Caki2 (cell line): ENCODE data around the gene PLEKHO2. TPM values are rescaled to one million over a fixed set of nuclear protein-coding genes. Genes with fewer than 3 reads are reported as not detected.
A peak's percentile ranks its signal among the peaks of the same experiment; 100 is the strongest.

Experiments
- DNase-seq: peaks from one replicate; pipeline ENCODE4 v3.0.0-alpha.2; 2015; ENCODE audit warnings: low read depth
- in situ Hi-C: cut with HindIII; loops from 2 replicates; pipeline ENCODE4 v1.10.0; 2016; ENCODE audit warnings: low sequenced_read_pairs, low pct_unique_long_range_greater_than_20kb, mixed read lengths
- total RNA-seq: library from RNA; depleted of rRNA; stranded (reverse); fragments of >200 nt; shearing (Covaris generic); gene quantifications from 2 replicates; pipeline ENCODE4 v1.2.3, GENCODE V29; 2014; ENCODE audit warnings: low replicate concordance; rRNA removed

PLEKHO2 gene
- total RNA-seq, 1 experiment from 2014 or later = 10.4 TPM

DNA sequence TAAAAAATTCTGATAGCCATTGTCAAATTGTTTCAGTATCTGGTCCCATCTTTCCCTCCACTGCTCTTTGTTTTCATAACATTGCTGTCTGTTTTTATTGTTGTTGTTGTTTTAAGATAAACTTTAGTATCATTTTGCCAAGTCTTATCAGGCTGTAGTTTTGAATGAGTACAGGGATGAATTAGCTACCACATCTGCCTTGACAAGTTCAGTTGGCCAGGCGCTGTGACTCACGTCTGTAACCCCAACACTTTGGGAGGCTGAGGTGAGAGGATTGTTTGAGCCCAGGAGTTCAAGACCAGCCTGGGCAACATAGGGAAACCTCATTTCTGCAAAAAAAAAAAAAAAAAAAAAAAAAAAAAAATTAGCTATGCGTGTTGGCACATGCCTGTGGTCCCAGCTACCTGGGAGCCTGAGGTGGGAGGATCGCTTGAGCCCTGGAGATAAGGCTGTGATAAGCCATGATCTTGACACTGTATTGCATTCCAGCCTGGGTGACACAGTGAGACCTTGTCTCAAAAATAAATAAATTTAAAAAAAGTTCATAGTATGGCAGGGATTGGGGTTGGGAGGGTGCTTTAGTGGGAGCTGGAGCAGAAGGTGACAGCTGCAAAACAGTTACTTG is 61.7 kb downstream of the PLEKHO2 start:
- in situ Hi-C loops = no loop called here
- no peak for DNase-seq

DNA sequence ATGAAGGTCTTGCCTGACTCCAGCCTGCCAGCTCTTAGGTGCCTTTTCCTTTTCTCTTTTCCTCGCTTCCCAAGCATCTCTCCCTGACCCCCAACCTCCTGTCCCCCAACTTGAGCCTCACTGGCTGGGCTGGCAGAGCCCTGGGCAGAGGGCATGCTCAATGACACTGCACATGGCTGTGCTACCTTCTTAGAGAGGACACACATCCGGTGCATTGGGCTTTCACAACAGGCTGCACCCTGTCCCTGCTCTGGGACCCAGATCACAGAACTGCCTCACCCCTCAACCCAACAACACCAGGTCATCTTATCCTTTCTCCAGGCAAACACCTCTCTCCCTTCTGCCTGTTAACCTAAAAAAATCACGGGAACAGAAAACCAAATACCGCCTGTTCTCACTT is 62.5 kb downstream of the PLEKHO2 start:
- in situ Hi-C loops = no loop called here
- no peak for DNase-seq

GRCh38 chr15:64905119-64905831 is 63.6 kb downstream of the PLEKHO2 start:
- DNase-seq = no peak
- in situ Hi-C loops = no loop called here

GRCh38 chr15:64905941-64906340 is 64.2 kb downstream of the PLEKHO2 start:
- in situ Hi-C loops = no loop called here
- DNase-seq = no peak

DNA sequence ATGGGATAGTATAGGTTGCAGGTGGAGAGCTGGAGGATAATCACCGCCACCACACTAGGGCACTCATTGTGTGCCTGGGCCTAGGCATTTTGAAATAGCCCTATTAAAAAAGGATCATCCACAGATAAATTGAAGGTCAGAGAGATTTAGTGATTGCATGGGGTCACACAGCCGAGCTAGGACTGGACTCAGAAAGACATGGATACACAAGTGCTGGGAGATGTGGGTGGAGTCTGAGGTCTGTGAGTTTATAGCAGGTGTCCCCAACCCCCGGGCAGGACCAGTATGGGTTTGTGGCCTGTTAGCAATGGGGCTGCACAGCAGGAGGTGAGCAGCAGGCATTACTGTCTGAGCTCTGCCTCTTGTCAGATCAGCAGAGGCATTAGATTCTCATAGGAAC is 64.7 kb downstream of the PLEKHO2 start:
- no peak for DNase-seq
- in situ Hi-C loops = no loop called here

GRCh38 chr15:64907991-64908390 is 66.3 kb downstream of the PLEKHO2 start:
- in situ Hi-C loops = no loop called here
- DNase-seq = no peak

- in situ Hi-C loops = no loop called here
- no peak for DNase-seq
These were observed 67.8 kb downstream of the PLEKHO2 start for GRCh38 chr15:64909546-64909945.

GRCh38 chr15:64911311-64912186 is 69.8 kb downstream of the PLEKHO2 start, which contains the start of gene ANKDD1A:
Gene ANKDD1A (plus strand): TSS chr15:64911902. CDS start chr15:64911931, 29 bp downstream.
- peak; percentile 63 for DNase-seq
- in situ Hi-C loops = no loop called here

GRCh38 chr15:64912379-64913325 is 70.9 kb downstream of the PLEKHO2 start:
- no peak for DNase-seq
- in situ Hi-C loops = no loop called here

DNA sequence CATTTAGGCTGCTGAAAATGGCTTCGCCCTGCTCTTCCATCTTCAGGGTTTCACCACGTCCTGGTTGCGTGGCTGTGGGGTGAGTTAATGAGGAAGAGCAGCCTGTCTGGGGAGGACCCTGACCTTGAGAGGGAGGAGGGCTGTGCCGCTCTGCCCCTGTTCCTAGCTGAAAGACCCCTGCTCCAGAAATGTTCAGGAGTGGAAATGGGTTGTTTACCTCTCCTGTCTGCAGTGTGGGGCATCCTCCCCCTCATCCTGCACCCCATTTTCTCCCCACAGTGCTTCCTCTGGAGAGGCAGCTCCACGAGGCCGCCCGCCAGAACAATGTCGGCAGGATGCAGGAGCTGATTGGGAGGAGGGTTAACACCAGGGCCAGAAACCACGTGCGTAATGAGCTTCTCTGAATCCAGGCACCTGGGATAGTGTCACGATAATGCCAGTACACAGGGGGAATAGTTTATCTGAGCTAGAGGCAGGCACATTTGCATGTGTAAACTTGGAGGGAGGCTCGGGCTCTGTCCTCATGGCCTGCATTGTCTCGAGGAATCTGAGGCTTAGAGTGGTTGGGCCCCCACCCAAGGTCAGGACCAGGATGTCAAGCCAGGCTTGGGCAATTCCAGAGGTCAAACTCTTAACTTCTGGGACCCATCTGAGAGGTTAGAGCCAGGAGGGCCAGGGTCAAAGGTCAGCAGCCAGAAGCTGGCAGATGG is 74.0 kb downstream of the PLEKHO2 start:
- in situ Hi-C loops = no loop called here

DNA sequence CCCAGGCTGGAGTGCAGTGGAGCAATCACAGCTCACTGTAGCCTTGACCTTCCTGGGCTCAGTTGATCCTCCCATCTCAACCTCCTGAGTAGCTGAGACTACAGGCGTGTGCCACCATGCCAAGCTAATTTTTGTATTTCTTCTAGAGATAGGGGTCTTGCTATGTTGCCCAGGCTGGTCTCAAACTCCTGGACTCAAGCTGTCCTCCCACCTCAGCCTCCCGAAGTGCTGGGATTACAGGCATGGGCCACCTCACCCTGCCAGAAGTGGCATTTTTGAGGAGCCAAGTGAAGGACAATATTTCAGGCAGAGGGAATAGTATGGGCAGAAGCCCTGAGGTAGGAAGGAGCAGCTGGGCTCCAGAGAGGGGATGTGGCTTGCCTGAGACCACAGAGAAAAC is 74.7 kb downstream of the PLEKHO2 start:
- in situ Hi-C loops = no loop called here
- no peak for DNase-seq

More for the DNA sequence above, 74.0 kb downstream of the PLEKHO2 start:
- no peak for DNase-seq

GRCh38 chr15:64917211-64917610 is 75.5 kb downstream of the PLEKHO2 start:
- no peak for DNase-seq
- in situ Hi-C loops = no loop called here

Other genes starting within 250 kb of the PLEKHO2 start
- not detected in 2 replicates for gene RBPMS2, start 66.3 kb upstream of the PLEKHO2 start, total RNA-seq
- gene PIF1, start 16.3 kb upstream of the PLEKHO2 start, total RNA-seq = 13.6 and 17.0 TPM in 2 replicates
- 2.2 and 2.5 TPM in 2 replicates for gene ANKDD1A, start 70.0 kb downstream of the PLEKHO2 start, total RNA-seq
- gene SPG21, start 148.0 kb downstream of the PLEKHO2 start, total RNA-seq = 74.7 and 93.8 TPM in 2 replicates
- 23.6 and 28.2 TPM in 2 replicates for gene MTFMT, start 187.7 kb downstream of the PLEKHO2 start, total RNA-seq
- not detected in 2 replicates for gene SLC51B, start 203.5 kb downstream of the PLEKHO2 start, total RNA-seq
- gene RASL12, start 226.1 kb downstream of the PLEKHO2 start, total RNA-seq = not detected in 2 replicates
- not detected in 2 replicates for gene KBTBD13, start 234.8 kb downstream of the PLEKHO2 start, total RNA-seq